Measurements from ENCODE around the gene MFSD6L.
A peak's percentile ranks its signal among the peaks of the same experiment; 100 is the strongest.

The MFSD6L gene

GRCh38 chr17:8793649-8794048 lies 5.5 kb downstream of the MFSD6L start:
- no peak for DNase-seq (ENCODE audit: low read depth in 2 of 2)

GRCh38 chr17:8792646-8793045 lies 6.5 kb downstream of the MFSD6L start:
- no peak for DNase-seq (ENCODE audit: low read depth in 2 of 2)

GRCh38 chr17:8791910-8792270 lies 7.3 kb downstream of the MFSD6L start:
- no peak for DNase-seq (ENCODE audit: low read depth in 2 of 2)

GRCh38 chr17:8791248-8791909 lies 7.8 kb downstream of the MFSD6L start:
- DNase-seq (ENCODE audit: low read depth in 2 of 2) = no peak

GRCh38 chr17:8789743-8790142 lies 9.4 kb downstream of the MFSD6L start:
- DNase-seq (ENCODE audit: low read depth in 2 of 2) = no peak

- no peak for DNase-seq (ENCODE audit: low read depth in 2 of 2)
Measured at GRCh38 chr17:8788998-8789397, 10.2 kb downstream of the MFSD6L start.

GRCh38 chr17:8785547-8786413 lies 13.4 kb downstream of the MFSD6L start:
- peak; percentile 19 to 26 for DNase-seq (ENCODE audit: low read depth in 2 of 2)

- DNase-seq (ENCODE audit: low read depth in 2 of 2) = no peak
Measured at GRCh38 chr17:8782176-8782575, 17.0 kb downstream of the MFSD6L start.

- no peak for DNase-seq (ENCODE audit: low read depth in 2 of 2)
Measured at GRCh38 chr17:8781776-8782175, 17.4 kb downstream of the MFSD6L start.

GRCh38 chr17:8776881-8777280 lies 22.3 kb downstream of the MFSD6L start:
- DNase-seq (ENCODE audit: low read depth in 2 of 2) = no peak

- no peak for DNase-seq (ENCODE audit: low read depth in 2 of 2)
Measured at GRCh38 chr17:8776248-8776647, 22.9 kb downstream of the MFSD6L start.

GRCh38 chr17:8766731-8767130 lies 32.4 kb downstream of the MFSD6L start:
- DNase-seq (ENCODE audit: low read depth in 2 of 2) = no peak

- DNase-seq (ENCODE audit: low read depth in 2 of 2) = no peak
Measured at GRCh38 chr17:8762012-8762411, 37.2 kb downstream of the MFSD6L start.

- DNase-seq (ENCODE audit: low read depth in 2 of 2) = no peak
Measured at GRCh38 chr17:8758137-8758596, 41.0 kb downstream of the MFSD6L start, which contains the start of gene SPDYE4. Gene SPDYE4, minus strand, starts transcription at chr17:8758546. Its CDS starts 164 bp downstream, at chr17:8758382.

GRCh38 chr17:8757189-8757588 lies 42.0 kb downstream of the MFSD6L start:
- DNase-seq (ENCODE audit: low read depth in 2 of 2) = no peak

GRCh38 chr17:8755590-8756255 lies 43.4 kb downstream of the MFSD6L start:
- no peak for DNase-seq (ENCODE audit: low read depth in 2 of 2)

GRCh38 chr17:8754890-8755289 lies 44.3 kb downstream of the MFSD6L start:
- DNase-seq (ENCODE audit: low read depth in 2 of 2) = no peak

GRCh38 chr17:8753976-8754440 lies 45.2 kb downstream of the MFSD6L start:
- no peak for DNase-seq (ENCODE audit: low read depth in 2 of 2)

GRCh38 chr17:8753136-8753975 lies 45.8 kb downstream of the MFSD6L start:
- no peak for DNase-seq (ENCODE audit: low read depth in 2 of 2)

- no peak for DNase-seq (ENCODE audit: low read depth in 2 of 2)
Measured at GRCh38 chr17:8749616-8750015, 49.5 kb downstream of the MFSD6L start.

- DNase-seq (ENCODE audit: low read depth in 2 of 2) = no peak
Measured at GRCh38 chr17:8747742-8748141, 51.4 kb downstream of the MFSD6L start.

All from activated CD8-positive, alpha-beta memory T cell treated with anti-CD3 and anti-CD28 coated beads for 4 hours (primary cell).